ENCODE measurements around the gene PRM1.

GRCh38 chr16:11232852-11233726 lies 48.0 kb downstream of the PRM1 start:
- TF ChIP-seq CTCF (IDR thresholded peaks at IDR 0.05; ENCODE audit: control extremely low read depth in 1 of 3, insufficient read depth in 1 of 3, low read depth in 1 of 3, low read length in 3 of 3) (no peak), POLR2AphosphoS5 (IDR thresholded peaks at IDR 0.05; ENCODE audit: low read depth, low read length) (no peak), CREB1 (IDR thresholded peaks at IDR 0.05) (no peak)

All from H1 (cell line).